ENCODE results near the gene NUP155. TPM values are rescaled to one million over a fixed set of nuclear protein-coding genes. Genes with fewer than 3 reads are reported as not detected.
"Not testable (repeated sequence)": the region's sequence is repeated elsewhere in the genome, so short reads cannot be mapped to it uniquely, and the experiment has no call there.

NUP155 gene
- total RNA-seq, 4 donors from 2014 or later: 12.3 to 54.6 (median 37.8) TPM

- no peak overlapping the region for H3K4me3 ChIP-seq
- DNase-seq: no peak
- no peaks in the 10 kb centered on the region for H3K4me1 ChIP-seq
- H3K27me3 ChIP-seq: no peaks in the 10 kb centered on the region
- no peaks in the 10 kb centered on the region for H3K9me3 ChIP-seq
- H3K27ac ChIP-seq: no peak overlapping the region
- intact Hi-C loops (cut with DNase I; ENCODE audit: low total_unique reads): no loop called here
- no peaks in the 10 kb centered on the region for H3K36me3 ChIP-seq
- TF ChIP-seq POLR2A (IDR thresholded peaks at IDR 0.05): no peak
- no peak for TF ChIP-seq CTCF (IDR thresholded peaks at IDR 0.05)
Observed at GRCh38 chr5:37275511-37275910, 95.4 kb downstream of the NUP155 start.

DNA sequence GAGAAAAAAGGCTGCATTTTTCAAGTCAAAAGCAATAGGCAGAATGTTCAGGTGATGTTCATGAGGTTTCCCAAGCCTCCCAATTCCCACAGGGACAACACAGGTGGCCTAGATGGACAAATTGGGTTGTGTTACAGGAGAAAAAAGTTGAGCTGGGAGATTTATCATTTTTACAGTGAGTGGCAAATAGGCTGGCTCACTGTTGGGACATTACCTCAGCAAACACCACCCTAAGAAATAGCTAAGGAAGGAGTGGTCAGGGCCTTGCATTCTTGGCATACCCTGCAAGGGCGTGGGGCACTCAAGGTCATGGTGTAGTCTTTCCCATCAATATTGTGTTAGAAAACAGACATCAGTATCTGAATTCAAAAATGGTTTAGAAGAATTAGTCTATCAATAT is 98.4 kb downstream of the NUP155 start:
- intact Hi-C loops (cut with DNase I; ENCODE audit: low total_unique reads): no loop called here
- Histone ChIP-seq H3K4me1 (no peaks in the 10 kb centered on the region), H3K27ac (no peak overlapping the region), H3K36me3 (no peaks in the 10 kb centered on the region), H3K4me3 (no peak overlapping the region), H3K27me3 (no peaks in the 10 kb centered on the region), H3K9me3 (no peaks in the 10 kb centered on the region)
- TF ChIP-seq POLR2A (IDR thresholded peaks at IDR 0.05) (no peak), CTCF (IDR thresholded peaks at IDR 0.05) (no peak)
- DNase-seq: no peak

DNA sequence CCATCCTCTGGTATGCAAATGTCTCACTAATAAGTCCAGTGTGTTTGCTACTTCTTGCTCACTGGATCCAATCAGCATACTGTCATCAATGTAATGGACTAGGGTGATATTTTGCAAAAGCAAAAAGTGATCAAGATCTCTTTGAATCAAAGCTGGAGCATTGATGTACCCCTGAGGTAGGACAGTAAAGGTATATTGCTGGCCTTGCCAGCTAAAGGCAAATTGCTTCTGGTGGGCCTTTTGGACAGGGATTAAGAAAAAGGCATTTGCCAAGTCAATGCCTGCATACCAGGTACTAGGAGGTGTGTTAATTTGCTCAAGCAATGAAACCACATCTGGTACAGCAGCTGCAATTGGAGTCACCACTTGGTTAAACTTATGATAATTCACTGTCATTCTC is 102.8 kb downstream of the NUP155 start:
- intact Hi-C loops (cut with DNase I; ENCODE audit: low total_unique reads); DNase-seq; H3K4me3 ChIP-seq; H3K9me3 ChIP-seq; H3K27ac ChIP-seq; H3K36me3 ChIP-seq; H3K27me3 ChIP-seq; H3K4me1 ChIP-seq: not testable (repeated sequence)

GRCh38 chr5:37255774-37256358 is 115.0 kb downstream of the NUP155 start:
- TF ChIP-seq CTCF (IDR thresholded peaks at IDR 0.05): no peak
- TF ChIP-seq POLR2A (IDR thresholded peaks at IDR 0.05): no peak
- H3K9me3 ChIP-seq: peaks cover 0 to 2% of the 10 kb centered on the region in 2 donors
- no peaks in the 10 kb centered on the region for H3K27me3 ChIP-seq
- no peaks in the 10 kb centered on the region for H3K4me1 ChIP-seq
- H3K4me3 ChIP-seq: no peak overlapping the region
- intact Hi-C loops (cut with DNase I; ENCODE audit: low total_unique reads): no loop called here
- DNase-seq: no peak
- H3K27ac ChIP-seq: no peak overlapping the region
- no peaks in the 10 kb centered on the region for H3K36me3 ChIP-seq

- H3K4me3 ChIP-seq: no peak overlapping the region
- DNase-seq: no peak
- H3K27me3 ChIP-seq: no peaks in the 10 kb centered on the region
- no peak for TF ChIP-seq POLR2A (IDR thresholded peaks at IDR 0.05)
- no peak for TF ChIP-seq CTCF (IDR thresholded peaks at IDR 0.05)
- no peaks in the 10 kb centered on the region for H3K36me3 ChIP-seq
- no peak overlapping the region for H3K27ac ChIP-seq
- H3K4me1 ChIP-seq: no peaks in the 10 kb centered on the region
- H3K9me3 ChIP-seq: peaks cover 0 to 2% of the 10 kb centered on the region in 2 donors
- intact Hi-C loops (cut with DNase I; ENCODE audit: low total_unique reads): no loop called here
Observed at GRCh38 chr5:37254581-37254980, 116.3 kb downstream of the NUP155 start.

DNA sequence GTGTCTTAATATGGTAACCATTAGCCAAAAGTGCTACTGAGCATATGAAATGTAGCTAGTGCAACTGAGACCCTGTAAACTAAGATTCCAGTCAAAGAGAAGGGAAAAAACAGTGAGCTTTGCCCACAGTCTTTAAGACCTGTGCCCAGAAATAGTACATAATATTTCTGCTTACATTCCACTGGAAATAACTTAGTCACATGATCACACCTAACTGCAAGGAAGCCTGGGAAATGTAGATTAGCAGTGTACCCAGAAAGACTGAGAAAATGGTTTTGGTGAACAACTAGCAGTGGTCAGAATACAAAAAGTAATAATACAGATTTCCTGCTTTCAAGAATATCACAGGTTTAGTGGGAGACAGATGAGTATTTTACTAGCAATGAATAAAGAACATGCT is 119.2 kb downstream of the NUP155 start:
- intact Hi-C loops (cut with DNase I; ENCODE audit: low total_unique reads): no loop called here
- Histone ChIP-seq H3K9me3 (no peaks in the 10 kb centered on the region), H3K27me3 (no peaks in the 10 kb centered on the region), H3K36me3 (no peaks in the 10 kb centered on the region), H3K27ac (no peak overlapping the region), H3K4me1 (peaks cover 0 to 9% of the 10 kb centered on the region in 2 donors), H3K4me3 (no peak overlapping the region)
- DNase-seq: no peak
- no peak for TF ChIP-seq POLR2A (IDR thresholded peaks at IDR 0.05)
- no peak for TF ChIP-seq CTCF (IDR thresholded peaks at IDR 0.05)

Data from uterus (tissue), 4 donors.